ENCODE data around the gene FASTKD3. TPM values are rescaled to one million over a fixed set of nuclear protein-coding genes. Genes with fewer than 3 reads are reported as not detected.

The FASTKD3 gene
- total RNA-seq, 1 donor from 2014 or later, result 9.2 TPM

GRCh38 chr5:7852988-7853387 is 15.8 kb downstream of the FASTKD3 start:
- H3K27ac Mint-ChIP-seq (ENCODE audit: unreplicated experiment), result no peak overlapping the region
- no peaks in the 10 kb centered on the region for H3K36me3 Mint-ChIP-seq (ENCODE audit: low read depth)
- peaks cover 11% of the 10 kb centered on the region for H3K4me1 Mint-ChIP-seq (ENCODE audit: low read depth)
- peaks cover 6% of the 10 kb centered on the region for H3K27me3 Mint-ChIP-seq (ENCODE audit: low read depth)
- DNase-seq (ENCODE audit: low spot score), result no peak
- TF ChIP-seq CTCF (IDR thresholded peaks at IDR 0.05), result no peak
- H3K9me3 Mint-ChIP-seq (ENCODE audit: low read depth), result no peaks in the 10 kb centered on the region
- H3K4me3 Mint-ChIP-seq (ENCODE audit: unreplicated experiment), result no peak overlapping the region

GRCh38 chr5:7852542-7852941 is 16.3 kb downstream of the FASTKD3 start:
- no peak for DNase-seq (ENCODE audit: low spot score)
- no peak overlapping the region for H3K27ac Mint-ChIP-seq (ENCODE audit: unreplicated experiment)
- H3K4me3 Mint-ChIP-seq (ENCODE audit: unreplicated experiment), result no peak overlapping the region
- H3K4me1 Mint-ChIP-seq (ENCODE audit: low read depth), result peaks cover 11% of the 10 kb centered on the region
- no peaks in the 10 kb centered on the region for H3K36me3 Mint-ChIP-seq (ENCODE audit: low read depth)
- H3K27me3 Mint-ChIP-seq (ENCODE audit: low read depth), result peaks cover 6% of the 10 kb centered on the region
- no peaks in the 10 kb centered on the region for H3K9me3 Mint-ChIP-seq (ENCODE audit: low read depth)
- no peak for TF ChIP-seq CTCF (IDR thresholded peaks at IDR 0.05)

- H3K4me3 Mint-ChIP-seq (ENCODE audit: unreplicated experiment), result no peak overlapping the region
- peaks cover 11% of the 10 kb centered on the region for H3K4me1 Mint-ChIP-seq (ENCODE audit: low read depth)
- no peak for TF ChIP-seq CTCF (IDR thresholded peaks at IDR 0.05)
- no peak for DNase-seq (ENCODE audit: low spot score)
- no peak overlapping the region for H3K27ac Mint-ChIP-seq (ENCODE audit: unreplicated experiment)
- no peaks in the 10 kb centered on the region for H3K9me3 Mint-ChIP-seq (ENCODE audit: low read depth)
- H3K36me3 Mint-ChIP-seq (ENCODE audit: low read depth), result no peaks in the 10 kb centered on the region
- peaks cover 6% of the 10 kb centered on the region for H3K27me3 Mint-ChIP-seq (ENCODE audit: low read depth)
Observed at GRCh38 chr5:7851617-7852289, 17.1 kb downstream of the FASTKD3 start.

GRCh38 chr5:7851240-7851592 is 17.6 kb downstream of the FASTKD3 start:
- H3K36me3 Mint-ChIP-seq (ENCODE audit: low read depth), result no peaks in the 10 kb centered on the region
- no peak overlapping the region for H3K27ac Mint-ChIP-seq (ENCODE audit: unreplicated experiment)
- peaks cover 8% of the 10 kb centered on the region for H3K27me3 Mint-ChIP-seq (ENCODE audit: low read depth)
- no peak for DNase-seq (ENCODE audit: low spot score)
- peak; percentile 55 for TF ChIP-seq CTCF (IDR thresholded peaks at IDR 0.05)
- H3K4me3 Mint-ChIP-seq (ENCODE audit: unreplicated experiment), result peak overlapping the region; percentile 74
- H3K4me1 Mint-ChIP-seq (ENCODE audit: low read depth), result peaks cover 11% of the 10 kb centered on the region
- no peaks in the 10 kb centered on the region for H3K9me3 Mint-ChIP-seq (ENCODE audit: low read depth)

- no peaks in the 10 kb centered on the region for H3K9me3 Mint-ChIP-seq (ENCODE audit: low read depth)
- H3K27ac Mint-ChIP-seq (ENCODE audit: unreplicated experiment), result no peak within 1 kb of the TSS
- peaks cover 9% of the 10 kb centered on the region for H3K27me3 Mint-ChIP-seq (ENCODE audit: low read depth)
- DNase-seq (ENCODE audit: low spot score), result peak; percentile 93
- H3K4me1 Mint-ChIP-seq (ENCODE audit: low read depth), result peaks cover 11% of the 10 kb centered on the region
- no peaks in the 10 kb centered on the region for H3K36me3 Mint-ChIP-seq (ENCODE audit: low read depth)
- H3K4me3 Mint-ChIP-seq (ENCODE audit: unreplicated experiment), result peak within 1 kb of the TSS; percentile 74
- peak; percentile 76 for TF ChIP-seq CTCF (IDR thresholded peaks at IDR 0.05)
Observed at GRCh38 chr5:7850395-7851239, 18.2 kb downstream of the FASTKD3 start, which contains the start of gene CFAP90. Gene CFAP90 (minus strand): TSS chr5:7851133. CDS start chr5:7851021, 112 bp downstream.

Measured in chondrocyte (in vitro differentiated cells).